T-helper 2 cell treated with Interferon-gamma antibody and Interleukin-4, amounts not matched to agents 5 μg/mL and 100 μg/mL, for 36 hours (primary cell): ENCODE measurements around the gene DGKI.

Experiments used
- DNase-seq: peaks from one replicate; pipeline ENCODE4 v3.0.0; 2021; ENCODE audit warnings: low spot score
- H3K27ac Mint-ChIP-seq: one replicate; pipeline ENCODE4 v1.8.0; 2021; ENCODE audit warnings: mild to moderate bottlenecking, mixed read lengths
- H3K27me3 Mint-ChIP-seq: one replicate; pipeline ENCODE4 v1.8.0; 2021; ENCODE audit warnings: low read depth, mixed read lengths
- H3K36me3 Mint-ChIP-seq: one replicate; pipeline ENCODE4 v1.8.0; 2021; ENCODE audit warnings: low read depth, mixed read lengths
- H3K4me1 Mint-ChIP-seq: one replicate; pipeline ENCODE4 v1.8.0; 2021; ENCODE audit warnings: low read depth, mixed read lengths
- H3K4me3 Mint-ChIP-seq: one replicate; pipeline ENCODE4 v1.8.0; 2022; ENCODE audit warnings: mild to moderate bottlenecking, moderate library complexity, mixed read lengths
- H3K9me3 Mint-ChIP-seq: one replicate; pipeline ENCODE4 v1.8.0; 2021; ENCODE audit warnings: mixed read lengths

The DGKI gene

DNA sequence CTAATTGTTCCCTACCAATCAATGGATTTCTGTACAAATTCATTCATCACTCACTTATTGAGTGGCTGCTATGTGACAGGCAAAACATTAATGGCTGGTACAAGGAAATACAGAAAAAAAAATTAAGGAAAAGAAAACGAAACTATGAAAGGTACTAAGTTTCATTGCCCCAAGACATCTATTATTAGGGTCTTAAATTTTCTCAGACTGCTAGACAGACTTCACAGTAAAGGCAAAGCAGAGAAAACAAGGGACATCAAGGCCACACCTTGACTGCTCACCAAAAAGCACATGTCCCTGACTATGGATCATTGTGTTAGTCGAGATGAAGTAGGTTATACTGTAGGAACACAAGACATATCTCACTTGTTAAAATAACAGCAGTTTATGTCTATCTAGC is 36.5 kb downstream of the DGKI start:
- no peak overlapping the region for H3K27ac Mint-ChIP-seq
- no peaks in the 10 kb centered on the region for H3K9me3 Mint-ChIP-seq
- no peak for DNase-seq
- peaks cover 1% of the 10 kb centered on the region for H3K27me3 Mint-ChIP-seq
- no peaks in the 10 kb centered on the region for H3K36me3 Mint-ChIP-seq
- no peak overlapping the region for H3K4me3 Mint-ChIP-seq
- H3K4me1 Mint-ChIP-seq, result no peaks in the 10 kb centered on the region

DNA sequence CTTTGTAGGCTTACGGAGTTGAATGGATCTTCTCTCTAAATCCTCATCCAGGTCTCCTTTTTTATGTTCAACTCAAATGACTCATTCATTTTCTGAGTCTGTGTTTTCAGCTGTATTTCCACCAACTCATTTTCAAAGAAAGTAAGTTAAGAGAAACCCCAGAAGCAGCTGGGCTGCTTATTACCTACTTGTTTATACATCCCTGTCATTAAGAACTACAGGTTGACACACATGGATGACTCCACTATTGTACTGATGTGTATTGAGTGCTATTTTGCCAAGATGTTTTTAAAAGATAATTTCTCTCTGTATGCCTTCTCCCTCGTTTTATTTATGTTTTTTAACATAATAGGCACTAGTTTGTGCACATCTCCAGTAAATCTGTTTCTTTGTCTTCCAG is 41.9 kb downstream of the DGKI start:
- no peaks in the 10 kb centered on the region for H3K36me3 Mint-ChIP-seq
- no peak for DNase-seq
- H3K4me1 Mint-ChIP-seq, result no peaks in the 10 kb centered on the region
- H3K9me3 Mint-ChIP-seq, result no peaks in the 10 kb centered on the region
- H3K4me3 Mint-ChIP-seq, result no peak overlapping the region
- H3K27me3 Mint-ChIP-seq, result no peaks in the 10 kb centered on the region
- no peak overlapping the region for H3K27ac Mint-ChIP-seq

DNA sequence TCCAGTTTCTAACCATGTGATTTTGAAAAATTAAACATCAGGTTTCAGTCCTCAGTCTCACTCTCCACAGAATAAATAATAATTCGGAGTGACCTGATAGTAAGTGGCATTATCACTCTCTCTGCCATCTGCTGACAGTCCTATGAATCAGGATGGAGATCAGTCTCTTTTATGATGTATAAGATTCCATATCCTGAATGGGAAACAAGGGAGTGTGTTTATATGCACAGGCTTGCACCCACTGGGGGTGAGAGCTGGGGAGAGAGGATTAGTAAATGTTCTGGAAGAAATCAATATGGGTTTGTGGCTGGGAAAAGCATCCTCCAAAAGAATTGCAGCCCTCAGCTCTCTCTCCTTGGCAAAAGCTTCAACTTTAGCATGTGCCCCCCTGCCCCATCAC is 45.3 kb downstream of the DGKI start:
- no peak overlapping the region for H3K27ac Mint-ChIP-seq
- H3K27me3 Mint-ChIP-seq, result peaks cover 4% of the 10 kb centered on the region
- no peaks in the 10 kb centered on the region for H3K9me3 Mint-ChIP-seq
- DNase-seq, result no peak
- H3K4me3 Mint-ChIP-seq, result no peak overlapping the region
- H3K4me1 Mint-ChIP-seq, result no peaks in the 10 kb centered on the region
- no peaks in the 10 kb centered on the region for H3K36me3 Mint-ChIP-seq

DNA sequence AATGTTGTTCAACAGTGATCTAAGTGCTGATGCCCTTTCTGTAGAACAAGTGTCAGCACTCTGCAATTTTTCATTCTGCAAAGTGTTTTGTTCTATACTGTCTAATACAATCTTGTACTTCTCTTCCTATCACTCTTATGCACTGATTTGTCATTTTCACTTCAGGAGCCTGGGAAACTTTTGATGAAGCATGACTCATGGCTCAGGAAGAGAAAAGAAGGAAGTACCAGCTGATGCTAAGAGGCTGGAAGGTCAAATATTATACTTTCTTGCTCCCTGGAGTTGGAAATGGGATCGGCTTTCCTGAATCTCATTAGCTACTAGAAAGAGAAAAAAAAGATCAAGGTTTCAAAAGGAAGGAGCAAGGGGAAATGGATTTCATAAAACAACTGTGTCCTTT is 45.8 kb downstream of the DGKI start:
- no peak overlapping the region for H3K4me3 Mint-ChIP-seq
- no peaks in the 10 kb centered on the region for H3K36me3 Mint-ChIP-seq
- no peak overlapping the region for H3K27ac Mint-ChIP-seq
- H3K9me3 Mint-ChIP-seq, result no peaks in the 10 kb centered on the region
- H3K4me1 Mint-ChIP-seq, result no peaks in the 10 kb centered on the region
- peaks cover 6% of the 10 kb centered on the region for H3K27me3 Mint-ChIP-seq
- DNase-seq, result no peak

DNA sequence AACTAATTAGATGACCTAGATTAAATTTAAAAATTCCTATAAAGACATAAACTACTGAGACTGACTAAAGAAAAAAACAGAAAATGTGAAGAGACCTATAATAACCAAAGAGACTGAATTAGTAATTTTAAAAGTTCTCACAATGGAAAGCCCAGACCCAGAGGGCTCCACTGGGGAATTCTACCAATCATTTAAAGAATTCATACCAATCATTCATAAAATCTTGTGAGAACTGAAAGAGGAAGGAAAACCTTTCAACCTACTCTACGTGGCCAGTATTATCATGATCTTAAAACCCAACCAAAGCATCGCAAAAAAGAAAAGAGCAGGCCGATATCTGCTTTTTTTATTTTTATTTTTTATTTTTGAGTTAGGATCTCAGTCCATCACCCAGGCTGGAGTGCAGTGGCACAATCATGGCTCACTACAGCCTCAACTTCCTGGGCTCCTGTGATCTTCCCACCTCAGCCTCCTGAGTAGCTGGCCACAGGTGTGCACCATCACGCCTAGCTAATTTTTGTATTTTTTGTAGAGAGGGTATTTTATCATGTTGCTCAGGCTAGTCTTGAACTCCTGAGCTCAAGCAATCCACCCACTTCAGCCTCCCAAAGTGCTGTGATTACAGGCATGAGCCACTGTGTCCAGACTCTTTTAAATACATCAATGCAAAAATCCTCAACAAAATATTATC is 48.6 kb downstream of the DGKI start:
- Mint-ChIP-seq H3K4me3 (no peak overlapping the region), H3K9me3 (no peaks in the 10 kb centered on the region), H3K27me3 (peaks cover 6% of the 10 kb centered on the region), H3K36me3 (no peaks in the 10 kb centered on the region), H3K4me1 (no peaks in the 10 kb centered on the region), H3K27ac (no peak overlapping the region)
- no peak for DNase-seq

DNA sequence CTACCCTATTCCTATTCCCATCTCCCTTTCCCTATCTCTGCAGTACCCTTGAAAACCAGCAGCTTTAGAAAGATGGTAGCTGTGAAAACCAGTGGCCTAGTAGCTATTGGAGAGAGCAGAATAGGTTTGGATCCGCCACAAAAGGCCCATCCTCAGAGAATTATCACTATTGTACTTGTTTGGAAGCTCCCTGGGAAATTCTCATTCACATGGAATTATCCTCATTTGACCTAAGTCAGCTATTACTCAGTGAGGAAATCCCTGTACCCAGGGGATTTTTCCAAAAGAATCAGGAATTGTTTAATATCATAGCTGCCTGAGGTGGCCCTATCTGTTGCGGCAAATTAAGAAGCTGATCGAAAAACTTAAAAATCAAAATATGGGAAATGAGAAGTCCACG is 51.6 kb downstream of the DGKI start:
- no peaks in the 10 kb centered on the region for H3K36me3 Mint-ChIP-seq
- peaks cover 6% of the 10 kb centered on the region for H3K27me3 Mint-ChIP-seq
- H3K4me3 Mint-ChIP-seq, result no peak overlapping the region
- DNase-seq, result no peak
- no peaks in the 10 kb centered on the region for H3K4me1 Mint-ChIP-seq
- no peaks in the 10 kb centered on the region for H3K9me3 Mint-ChIP-seq
- no peak overlapping the region for H3K27ac Mint-ChIP-seq

DNA sequence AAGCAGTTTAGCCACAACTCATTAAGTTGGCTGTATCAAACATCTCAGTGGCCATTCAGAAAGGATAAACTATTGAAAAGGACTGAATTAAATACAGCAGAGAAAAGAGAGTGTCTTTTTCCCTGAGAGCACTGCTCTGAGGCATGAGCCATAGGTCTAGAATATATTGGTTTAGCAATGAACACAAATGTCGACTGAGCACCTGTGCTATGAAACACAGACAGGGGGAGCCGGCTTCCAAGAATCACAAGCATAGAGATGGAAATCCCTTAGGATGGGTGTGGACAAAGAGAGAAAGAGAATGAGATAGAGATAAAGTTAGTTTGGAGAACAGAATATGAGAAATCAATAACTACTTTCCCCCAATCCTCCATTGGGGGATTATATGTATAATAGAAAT is 54.8 kb downstream of the DGKI start:
- no peak overlapping the region for H3K27ac Mint-ChIP-seq
- peaks cover 3% of the 10 kb centered on the region for H3K27me3 Mint-ChIP-seq
- no peak overlapping the region for H3K4me3 Mint-ChIP-seq
- no peaks in the 10 kb centered on the region for H3K9me3 Mint-ChIP-seq
- no peak for DNase-seq
- H3K36me3 Mint-ChIP-seq, result no peaks in the 10 kb centered on the region
- H3K4me1 Mint-ChIP-seq, result no peaks in the 10 kb centered on the region

DNA sequence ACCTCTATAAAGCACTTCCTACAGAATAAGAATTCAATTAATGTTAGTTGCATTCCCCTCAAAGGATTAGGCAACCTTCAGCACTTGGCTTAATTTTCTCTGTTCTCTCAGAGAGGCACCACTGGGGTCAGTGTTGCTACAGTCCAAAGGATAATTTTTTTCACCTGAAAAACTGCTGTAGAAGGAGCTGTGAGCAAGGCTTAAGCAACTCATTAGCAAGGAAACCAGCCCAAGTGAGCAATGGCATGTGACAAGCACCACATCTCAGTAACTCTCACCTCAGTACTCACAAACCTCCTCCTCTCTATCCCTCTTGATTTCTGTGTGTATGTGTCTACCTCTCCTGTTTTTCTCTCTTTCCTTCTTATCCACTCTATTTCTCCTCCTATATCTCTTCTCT is 55.9 kb downstream of the DGKI start:
- Mint-ChIP-seq H3K27ac (no peak overlapping the region), H3K27me3 (no peaks in the 10 kb centered on the region), H3K9me3 (no peaks in the 10 kb centered on the region), H3K4me1 (no peaks in the 10 kb centered on the region), H3K4me3 (no peak overlapping the region), H3K36me3 (no peaks in the 10 kb centered on the region)
- no peak for DNase-seq

DNA sequence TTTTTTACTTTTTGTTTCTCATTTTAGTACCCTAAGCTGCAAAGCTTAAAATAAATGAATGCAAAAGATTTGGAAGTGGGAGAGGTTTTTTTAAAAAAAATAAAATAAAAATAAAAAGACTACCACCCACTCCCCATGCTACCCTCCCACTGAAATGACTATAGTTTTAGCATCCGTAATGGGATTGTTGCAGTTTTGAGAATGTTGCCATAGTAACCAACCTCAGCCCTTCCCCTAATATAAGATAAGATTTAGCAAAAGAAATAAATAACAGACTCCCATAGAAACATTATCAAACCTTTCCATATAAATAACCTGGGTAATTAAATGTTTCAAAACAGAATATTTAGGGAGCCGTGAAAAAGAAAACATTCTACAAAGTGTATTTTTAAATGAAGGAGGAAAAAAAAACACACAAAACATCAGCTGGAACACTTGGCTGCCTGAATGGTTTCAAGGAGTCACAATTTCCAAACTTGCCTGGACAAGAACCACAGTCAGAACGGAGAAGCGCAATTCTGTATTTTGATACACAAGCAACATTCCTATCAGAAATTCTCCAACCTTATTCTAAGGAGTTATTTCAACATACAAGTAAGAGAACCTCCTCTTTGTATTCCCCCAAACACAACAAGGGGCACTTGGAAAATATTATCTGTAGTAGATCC is 57.4 kb downstream of the DGKI start:
- no peaks in the 10 kb centered on the region for H3K9me3 Mint-ChIP-seq
- no peaks in the 10 kb centered on the region for H3K4me1 Mint-ChIP-seq
- no peak for DNase-seq
- H3K27me3 Mint-ChIP-seq, result no peaks in the 10 kb centered on the region
- H3K4me3 Mint-ChIP-seq, result no peak overlapping the region
- H3K36me3 Mint-ChIP-seq, result no peaks in the 10 kb centered on the region
- no peak overlapping the region for H3K27ac Mint-ChIP-seq

DNA sequence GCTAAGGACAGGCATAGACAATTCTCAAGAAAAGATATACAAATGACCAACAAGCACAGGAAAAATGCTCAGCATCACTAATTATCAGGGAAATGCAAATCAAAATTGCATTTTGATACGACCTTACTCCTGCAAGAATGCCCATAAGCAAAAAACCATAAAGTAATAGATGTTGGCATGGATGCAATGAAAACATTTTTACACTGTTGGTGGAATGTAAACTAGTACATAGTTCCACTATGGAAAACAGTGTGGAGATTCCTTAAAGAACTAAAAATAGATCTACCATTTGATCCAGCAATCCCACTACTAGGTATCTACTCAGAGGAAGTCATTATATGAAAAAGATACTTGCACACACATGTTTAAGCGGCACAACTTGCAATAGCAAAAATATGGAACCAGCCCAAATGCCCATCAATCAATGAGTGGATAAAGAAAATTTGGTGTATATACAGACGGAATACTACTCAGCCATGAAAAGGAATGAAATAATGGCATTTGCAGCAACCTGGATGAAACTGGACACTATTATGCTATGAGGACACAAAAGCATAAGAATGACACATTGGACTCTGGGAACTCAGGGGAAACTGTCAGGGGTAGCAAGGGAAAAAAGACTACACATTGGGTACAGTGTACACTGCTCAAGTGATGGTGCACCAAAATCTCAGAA is 59.3 kb downstream of the DGKI start:
- Mint-ChIP-seq H3K9me3 (no peaks in the 10 kb centered on the region), H3K36me3 (no peaks in the 10 kb centered on the region), H3K27me3 (peaks cover 4% of the 10 kb centered on the region), H3K27ac (no peak overlapping the region), H3K4me1 (no peaks in the 10 kb centered on the region), H3K4me3 (no peak overlapping the region)
- DNase-seq, result no peak

DNA sequence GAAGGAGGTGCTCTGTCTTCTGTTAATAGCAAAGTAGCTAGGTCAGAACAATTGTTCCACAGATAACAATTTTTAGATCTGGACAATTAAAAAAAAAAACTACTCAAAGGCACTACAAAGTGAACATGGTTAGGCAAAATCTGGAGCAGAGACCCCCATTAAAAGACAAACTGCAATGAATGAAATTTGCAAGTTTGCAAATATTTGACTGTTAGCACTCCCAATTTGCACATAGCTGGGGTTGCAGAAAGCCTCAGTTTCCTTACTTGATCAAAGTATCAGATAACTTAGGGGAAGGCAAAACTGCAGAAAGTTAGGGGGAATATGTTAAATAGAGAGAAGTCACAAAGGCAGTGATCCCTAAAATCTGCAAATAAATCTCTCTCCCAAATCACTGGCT is 68.3 kb downstream of the DGKI start:
- H3K27me3 Mint-ChIP-seq, result peaks cover 9% of the 10 kb centered on the region
- DNase-seq, result no peak
- H3K9me3 Mint-ChIP-seq, result no peaks in the 10 kb centered on the region
- H3K4me3 Mint-ChIP-seq, result no peak overlapping the region
- no peak overlapping the region for H3K27ac Mint-ChIP-seq
- no peaks in the 10 kb centered on the region for H3K4me1 Mint-ChIP-seq
- H3K36me3 Mint-ChIP-seq, result no peaks in the 10 kb centered on the region

DNA sequence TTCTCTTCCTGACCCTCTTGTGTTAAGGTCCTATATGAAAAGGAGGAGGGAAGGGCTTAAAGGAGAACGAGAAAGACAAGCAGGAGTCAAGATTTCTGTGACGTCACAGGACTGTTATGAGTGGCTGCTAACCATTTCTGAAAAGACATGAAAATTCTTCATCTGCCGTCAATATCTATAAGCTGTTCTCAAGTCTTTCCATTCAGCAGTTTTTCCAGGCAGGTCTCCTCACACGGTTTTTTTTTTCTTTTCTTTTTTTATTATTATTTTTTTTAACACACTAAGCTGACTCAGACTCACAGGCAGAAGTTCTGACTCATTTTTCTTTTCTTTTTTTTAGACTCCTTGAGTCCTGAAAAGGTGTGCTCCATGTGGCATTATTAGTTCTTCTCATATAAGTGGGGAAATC is 72.0 kb downstream of the DGKI start:
- Mint-ChIP-seq H3K36me3 (no peaks in the 10 kb centered on the region), H3K27ac (no peak overlapping the region), H3K4me1 (no peaks in the 10 kb centered on the region), H3K27me3 (peaks cover 5% of the 10 kb centered on the region), H3K4me3 (no peak overlapping the region), H3K9me3 (no peaks in the 10 kb centered on the region)
- peak; percentile 5 for DNase-seq

DNA sequence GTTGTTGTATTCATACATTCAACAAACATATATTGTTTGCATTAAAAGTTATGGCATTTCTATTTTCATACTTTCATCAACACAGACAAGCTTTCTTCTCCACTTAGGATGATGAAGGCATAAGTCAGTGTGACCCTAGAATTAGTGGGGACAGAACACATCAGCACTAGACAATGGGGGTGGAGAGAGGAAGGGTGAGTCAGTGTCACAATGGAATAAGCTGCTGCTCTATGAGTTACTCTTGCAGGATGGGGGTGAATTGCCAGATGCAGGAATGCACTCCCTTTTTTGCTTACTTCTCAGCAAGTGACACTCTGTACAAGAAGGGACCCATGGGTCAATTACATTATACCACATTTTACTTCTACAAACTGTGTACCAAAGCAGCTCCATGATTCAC is 74.0 kb downstream of the DGKI start:
- no peaks in the 10 kb centered on the region for H3K4me1 Mint-ChIP-seq
- no peak for DNase-seq
- no peaks in the 10 kb centered on the region for H3K36me3 Mint-ChIP-seq
- no peaks in the 10 kb centered on the region for H3K27me3 Mint-ChIP-seq
- no peaks in the 10 kb centered on the region for H3K9me3 Mint-ChIP-seq
- H3K27ac Mint-ChIP-seq, result no peak overlapping the region
- H3K4me3 Mint-ChIP-seq, result no peak overlapping the region

DNA sequence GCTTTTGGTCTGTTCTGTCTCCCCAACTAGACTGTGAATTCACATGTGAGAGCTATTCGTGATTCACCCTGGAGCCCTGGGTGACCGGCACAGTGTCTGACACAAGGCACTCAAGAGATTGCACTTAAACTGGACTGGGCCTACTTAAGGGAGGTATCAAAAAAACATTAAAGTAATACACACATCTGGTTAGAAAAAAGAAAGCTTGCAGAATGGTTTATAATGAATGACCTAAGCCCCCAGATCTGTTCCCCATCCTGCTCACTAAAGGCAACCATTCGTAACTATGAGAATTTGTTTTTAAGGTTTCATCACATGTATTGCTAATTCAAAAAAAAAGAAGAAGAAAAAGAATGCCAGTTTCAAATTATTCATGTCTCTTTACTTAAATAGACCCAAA is 74.5 kb downstream of the DGKI start:
- no peaks in the 10 kb centered on the region for H3K27me3 Mint-ChIP-seq
- no peak overlapping the region for H3K27ac Mint-ChIP-seq
- DNase-seq, result no peak
- no peaks in the 10 kb centered on the region for H3K4me1 Mint-ChIP-seq
- no peak overlapping the region for H3K4me3 Mint-ChIP-seq
- no peaks in the 10 kb centered on the region for H3K9me3 Mint-ChIP-seq
- H3K36me3 Mint-ChIP-seq, result no peaks in the 10 kb centered on the region
